NCI-H146 treated with DMSO at 0.1 percent for 48 hours (cell line): ENCODE measurements around the gene SLC28A3.

Experiments used
- DNase-seq: peaks from one replicate; lab custom pipeline; 2025; ENCODE audit not compliant: unreplicated experiment; lab: John Stamatoyannopoulos, UW

Gene SLC28A3

GRCh38 chr9:84254972-84255371, 85.6 kb downstream of the SLC28A3 start:
- no peak for DNase-seq

- no peak for DNase-seq
Observed at GRCh38 chr9:84251921-84252320, 88.6 kb downstream of the SLC28A3 start.

GRCh38 chr9:84241817-84242373, 98.7 kb downstream of the SLC28A3 start:
- no peak for DNase-seq

GRCh38 chr9:84239343-84239742, 101.2 kb downstream of the SLC28A3 start:
- no peak for DNase-seq

- no peak for DNase-seq
Observed at GRCh38 chr9:84238652-84239051, 101.9 kb downstream of the SLC28A3 start.

GRCh38 chr9:84235511-84235910, 105.0 kb downstream of the SLC28A3 start:
- no peak for DNase-seq

- no peak for DNase-seq
Observed at GRCh38 chr9:84230355-84231145, 110.0 kb downstream of the SLC28A3 start.

- no peak for DNase-seq
Observed at GRCh38 chr9:84229191-84229590, 111.4 kb downstream of the SLC28A3 start.

GRCh38 chr9:84228130-84228720, 112.3 kb downstream of the SLC28A3 start:
- DNase-seq, result no peak

GRCh38 chr9:84226126-84226525, 114.4 kb downstream of the SLC28A3 start:
- no peak for DNase-seq
